Endothelial cell of umbilical vein (primary cell): ENCODE data around the gene GRAMD1B.

ENCODE experiments used
- CTCF ChIP-seq, 2 donors: IDR thresholded peaks; 1 replicate in 1 of 2; 2 replicates in 1 of 2; pipeline ENCODE4 v1.5.1; 2011; ENCODE audit warnings: low read length in 2 of 2, mild to moderate bottlenecking in 2 of 2, moderate library complexity in 2 of 2, control low read depth in 1 of 2, inconsistent platforms in 1 of 2, low read depth in 1 of 2; ENCODE audit not compliant: insufficient read depth in 1 of 2; ENCODE audit errors: extremely low read depth in 1 of 2
- MAX ChIP-seq: IDR thresholded peaks from 2 replicates; pipeline ENCODE4 v1.6.1; 2011; ENCODE audit not compliant: insufficient read depth, insufficient read length
- POLR2A ChIP-seq: IDR thresholded peaks from 2 replicates; pipeline ENCODE4 v1.6.1; 2012; ENCODE audit warnings: low read depth, mild to moderate bottlenecking, control low read depth, low read length

- TF ChIP-seq CTCF (IDR thresholded peaks at IDR 0.05; ENCODE audit: extremely low read depth in 1 of 2, insufficient read depth in 1 of 2, low read depth in 1 of 2, low read length in 2 of 2), result no peak
- no peak for TF ChIP-seq POLR2A
- no peak for TF ChIP-seq MAX
Observed at GRCh38 chr11:123588864-123589262, 158.8 kb downstream of the GRAMD1B start.
